HK-2 (cell line): ENCODE data around the gene MGAM2.

ENCODE experiments used
- DNase-seq: peaks from one replicate; pipeline ENCODE4 v3.0.0-alpha.2; 2018; ENCODE audit not compliant: unreplicated experiment

Gene MGAM2

DNA sequence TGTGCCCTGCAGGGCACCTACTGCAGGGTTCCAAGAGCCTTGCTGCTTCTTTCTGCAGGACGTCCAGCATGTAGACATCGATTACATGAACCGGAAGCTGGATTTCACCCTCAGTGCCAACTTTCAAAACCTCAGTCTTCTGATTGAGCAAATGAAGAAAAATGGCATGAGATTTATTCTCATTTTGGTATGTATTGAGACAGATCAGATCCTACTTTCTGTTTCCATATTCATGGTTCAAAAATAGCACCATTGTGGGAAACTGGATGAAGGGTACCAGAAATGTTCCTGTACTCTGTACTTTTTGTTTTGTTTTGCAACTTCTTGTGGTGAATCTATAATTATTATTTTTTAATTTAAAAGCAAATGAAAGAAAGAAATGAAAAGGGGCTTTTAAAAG is 64.1 kb downstream of the MGAM2 start:
- DNase-seq: no peak

DNA sequence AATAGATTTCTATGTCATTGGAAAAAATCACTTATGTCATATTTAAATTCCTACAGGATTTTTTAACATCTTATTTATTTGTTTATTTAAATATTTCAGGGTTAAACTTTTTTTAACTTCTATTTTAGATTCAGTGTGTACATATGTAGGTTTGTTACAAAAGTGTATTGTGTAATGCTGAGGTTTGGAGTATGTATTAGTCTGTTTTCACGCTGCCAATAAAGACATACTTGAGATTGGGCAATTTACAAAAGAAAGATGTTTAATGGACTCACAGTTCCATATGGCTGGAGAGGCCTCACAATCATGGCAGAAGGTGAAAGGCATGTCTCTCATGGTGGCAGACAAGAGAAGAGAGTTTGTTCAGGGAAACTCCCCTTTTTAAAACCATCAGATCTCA is 65.4 kb downstream of the MGAM2 start:
- no peak for DNase-seq

DNA sequence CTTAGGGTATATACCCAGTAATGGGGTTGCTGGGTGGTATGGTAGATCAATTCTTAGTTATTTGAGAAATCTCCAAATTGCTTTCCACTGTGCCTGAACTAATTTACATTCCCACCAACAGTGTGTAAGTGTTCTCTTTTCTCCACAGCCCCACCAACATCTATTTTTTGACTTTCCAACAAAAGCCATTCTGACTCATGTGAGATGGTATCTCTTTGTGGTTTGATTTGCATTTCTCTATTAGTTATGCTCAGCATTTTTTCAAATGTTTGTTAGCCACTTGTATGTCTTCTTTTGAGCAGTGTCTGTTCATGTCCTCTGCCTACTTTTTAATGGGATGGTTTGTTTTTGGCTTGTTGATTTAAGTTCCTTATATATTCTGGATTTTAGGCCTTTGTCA is 66.4 kb downstream of the MGAM2 start:
- no peak for DNase-seq

DNA sequence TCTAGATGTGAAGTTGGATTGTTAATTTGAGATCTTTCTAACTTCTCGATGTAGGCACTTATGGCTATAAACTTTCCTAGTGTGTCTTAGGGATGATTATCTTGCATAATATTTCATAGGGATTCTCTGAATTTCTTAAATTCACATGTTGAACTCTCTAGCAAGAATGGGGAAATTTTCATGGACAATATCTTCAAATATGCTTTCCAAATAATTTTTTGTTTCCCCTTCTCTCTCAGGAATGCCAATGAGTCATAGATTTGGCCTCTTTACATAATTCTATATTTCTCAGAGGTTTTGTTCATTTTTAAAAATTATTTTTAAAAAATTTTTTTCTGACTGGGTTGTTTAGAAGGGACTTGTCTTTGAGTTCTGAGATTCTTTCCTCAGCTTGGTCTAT is 68.9 kb downstream of the MGAM2 start:
- no peak for DNase-seq

DNA sequence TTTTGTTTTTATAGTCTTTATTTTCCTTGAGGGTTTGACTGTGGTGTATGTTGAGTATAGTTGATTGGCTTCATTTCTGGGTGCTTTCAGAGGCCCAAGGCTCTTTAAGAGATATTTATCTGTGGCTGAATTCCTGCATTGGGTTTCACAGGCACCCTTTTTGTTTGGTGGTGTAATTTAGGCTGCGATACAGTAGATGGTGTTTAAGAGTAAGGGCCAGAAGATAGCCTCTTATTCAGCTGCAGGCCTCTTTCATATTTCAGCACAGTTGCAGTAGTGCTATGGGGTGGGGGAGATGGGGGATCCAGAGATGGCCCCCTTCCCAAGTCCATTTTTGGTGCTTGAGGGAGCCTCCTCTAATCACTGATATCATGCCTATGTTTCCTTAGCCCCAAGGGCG is 69.7 kb downstream of the MGAM2 start:
- DNase-seq: no peak

DNA sequence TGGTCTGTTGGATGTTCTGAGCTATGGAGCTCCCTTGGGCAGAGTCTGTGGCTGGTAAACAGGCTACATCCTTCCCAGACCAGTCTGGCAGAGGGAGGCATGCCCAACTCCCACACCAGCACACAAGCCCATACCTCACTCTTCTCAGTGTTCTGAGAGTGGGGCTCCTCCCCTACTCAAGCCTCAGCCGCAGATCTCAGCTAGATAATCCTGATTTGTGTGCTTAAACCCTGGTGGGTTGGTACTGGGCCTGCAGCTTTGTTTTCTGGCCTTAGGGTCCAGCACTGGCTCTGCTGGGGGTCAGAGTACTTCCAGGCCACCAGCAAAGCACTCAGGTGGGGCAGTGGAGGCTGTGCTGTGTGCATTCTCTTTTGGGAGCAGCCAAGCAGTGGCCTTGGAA is 70.4 kb downstream of the MGAM2 start:
- no peak for DNase-seq

DNA sequence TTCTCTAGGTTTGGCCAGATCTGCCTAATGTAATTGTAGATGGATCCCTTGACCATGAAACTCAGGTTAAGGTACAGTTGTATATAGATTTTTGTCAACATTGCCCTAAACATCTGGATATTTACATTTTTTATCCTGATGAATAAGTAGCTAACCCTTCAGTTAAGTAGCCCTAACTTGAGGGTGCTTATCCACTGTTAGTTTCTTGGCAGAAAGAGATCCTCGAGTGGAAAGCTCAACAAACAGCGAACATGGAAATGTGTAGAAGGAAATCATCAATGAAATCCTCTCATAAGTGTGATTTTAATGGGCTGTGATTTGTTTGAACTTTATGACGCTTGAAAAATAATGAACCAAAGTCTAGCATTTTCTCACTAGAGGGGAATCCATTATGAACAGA is 73.6 kb downstream of the MGAM2 start:
- DNase-seq: no peak

DNA sequence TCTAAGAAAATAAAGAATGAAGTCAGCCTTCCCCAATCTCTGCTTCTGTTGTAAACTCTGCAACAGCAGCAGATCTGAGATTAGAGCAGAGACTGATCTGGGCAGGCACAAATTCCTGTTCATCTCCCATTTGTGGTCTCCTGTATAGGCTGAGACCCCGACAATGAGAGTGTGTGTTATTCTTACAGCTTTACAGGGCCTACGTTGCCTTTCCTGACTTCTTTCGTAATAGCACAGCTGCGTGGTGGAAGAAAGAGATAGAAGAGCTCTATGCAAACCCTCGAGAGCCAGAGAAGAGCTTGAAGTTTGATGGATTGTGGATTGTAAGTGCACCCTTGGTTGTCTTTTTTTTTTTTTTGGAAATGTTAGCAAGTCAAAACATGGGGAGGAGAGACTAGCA is 74.3 kb downstream of the MGAM2 start:
- no peak for DNase-seq

DNA sequence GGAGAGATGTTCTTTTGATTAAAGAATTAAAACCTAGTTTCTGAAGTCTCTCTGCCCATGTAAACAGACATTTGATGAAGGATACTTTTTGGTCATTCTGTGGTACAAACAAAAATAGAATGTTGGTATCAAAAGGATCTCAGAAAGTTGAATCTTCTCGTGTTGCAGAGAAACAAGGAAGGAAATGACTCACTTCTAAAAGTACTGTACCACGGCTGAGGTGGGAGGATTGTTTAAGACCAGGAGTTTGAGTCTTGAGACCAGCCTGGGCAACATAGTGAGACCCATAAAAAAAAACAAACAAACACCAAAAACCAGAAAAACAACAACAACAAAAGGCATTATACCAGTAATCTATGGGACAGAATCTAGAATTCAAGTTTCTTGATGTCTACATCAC is 76.6 kb downstream of the MGAM2 start:
- DNase-seq: no peak

DNA sequence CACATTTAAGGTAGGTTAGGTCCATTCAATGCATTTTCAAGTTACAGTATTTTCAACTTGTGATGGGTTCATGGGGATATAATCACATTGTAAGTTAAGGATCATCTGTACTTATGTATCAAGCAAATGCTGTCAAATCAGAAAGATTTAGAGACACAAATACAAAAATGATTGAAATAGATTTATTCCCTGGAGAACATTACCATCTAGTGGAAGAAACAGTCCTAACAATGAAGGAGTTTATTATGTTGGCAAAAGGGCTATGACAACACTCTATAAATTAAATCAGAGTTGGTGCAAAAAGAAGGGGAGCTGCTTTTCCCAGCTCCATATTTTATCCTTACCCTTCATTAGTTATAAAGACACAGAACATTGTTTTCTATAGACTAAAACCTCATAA is 77.3 kb downstream of the MGAM2 start:
- no peak for DNase-seq

DNA sequence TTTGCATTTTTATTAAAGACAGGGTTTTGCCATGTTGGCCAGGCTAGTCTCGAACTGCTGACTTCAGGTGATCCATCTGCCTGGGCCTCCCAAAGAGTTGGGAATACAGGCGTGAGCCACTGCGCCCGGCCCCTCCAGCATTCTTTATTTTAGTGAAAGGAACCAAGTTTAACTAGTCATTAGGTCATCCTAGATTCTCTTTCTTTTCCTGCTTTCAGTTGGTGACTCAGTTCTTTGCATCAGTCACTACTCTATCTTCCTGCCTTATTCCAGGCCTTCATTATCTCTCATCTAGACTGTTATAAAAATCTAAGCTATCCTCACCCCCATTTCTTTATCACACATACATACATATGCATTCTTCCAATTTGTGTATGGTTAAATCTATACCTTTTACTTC is 82.7 kb downstream of the MGAM2 start:
- no peak for DNase-seq

DNA sequence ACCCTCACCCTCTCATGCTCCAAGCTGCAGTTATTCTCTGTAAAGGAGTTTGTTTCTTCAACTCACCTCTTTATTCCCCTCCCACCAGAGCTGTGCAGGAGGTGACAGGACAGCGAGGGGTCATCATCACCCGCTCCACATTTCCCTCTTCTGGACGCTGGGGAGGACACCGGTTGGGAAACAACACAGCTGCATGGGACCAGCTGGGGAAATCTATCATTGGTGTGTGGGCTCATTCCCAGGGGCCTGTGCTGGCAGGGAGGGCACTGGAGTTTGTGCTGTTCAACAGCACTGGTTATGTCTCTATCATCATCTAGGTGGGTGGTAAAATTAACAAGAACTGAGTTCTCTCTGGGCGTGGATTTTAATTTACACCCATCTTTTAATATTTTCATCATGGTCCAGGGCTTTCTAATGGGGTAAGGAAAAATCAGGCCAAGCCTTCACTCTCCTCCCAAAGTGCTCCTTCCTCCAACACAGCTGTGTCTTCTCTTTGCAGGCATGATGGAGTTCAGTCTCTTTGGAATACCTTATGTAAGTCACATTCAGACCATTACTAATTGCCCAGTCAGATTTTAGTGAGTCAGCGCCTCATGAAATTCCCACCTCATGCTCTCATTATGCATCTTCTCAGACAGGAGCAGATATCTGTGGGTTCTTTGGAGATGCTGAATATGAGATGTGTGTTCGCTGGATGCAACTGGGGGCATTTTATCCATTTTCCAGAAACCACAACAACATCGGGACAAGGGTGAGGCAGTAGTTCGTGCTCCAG is 84.7 kb downstream of the MGAM2 start:
- no peak for DNase-seq

DNA sequence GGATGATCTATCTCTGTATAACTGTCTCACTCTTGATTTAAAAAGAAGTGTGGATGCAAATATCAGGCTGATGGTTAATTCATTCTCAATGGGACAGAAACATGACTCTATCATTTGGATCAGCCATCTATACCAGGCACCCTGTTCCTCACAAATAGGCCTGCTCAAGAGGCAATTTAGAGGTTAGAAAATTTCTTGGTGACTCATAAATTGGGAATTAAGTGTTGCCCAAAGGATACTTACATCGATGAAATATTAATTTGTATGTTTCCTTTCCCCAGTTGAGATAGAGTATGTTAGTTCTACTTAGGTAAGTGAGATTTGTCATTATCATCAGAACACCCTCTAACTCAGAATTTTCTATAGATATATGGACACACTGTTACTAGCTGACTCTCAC is 88.7 kb downstream of the MGAM2 start:
- no peak for DNase-seq

DNA sequence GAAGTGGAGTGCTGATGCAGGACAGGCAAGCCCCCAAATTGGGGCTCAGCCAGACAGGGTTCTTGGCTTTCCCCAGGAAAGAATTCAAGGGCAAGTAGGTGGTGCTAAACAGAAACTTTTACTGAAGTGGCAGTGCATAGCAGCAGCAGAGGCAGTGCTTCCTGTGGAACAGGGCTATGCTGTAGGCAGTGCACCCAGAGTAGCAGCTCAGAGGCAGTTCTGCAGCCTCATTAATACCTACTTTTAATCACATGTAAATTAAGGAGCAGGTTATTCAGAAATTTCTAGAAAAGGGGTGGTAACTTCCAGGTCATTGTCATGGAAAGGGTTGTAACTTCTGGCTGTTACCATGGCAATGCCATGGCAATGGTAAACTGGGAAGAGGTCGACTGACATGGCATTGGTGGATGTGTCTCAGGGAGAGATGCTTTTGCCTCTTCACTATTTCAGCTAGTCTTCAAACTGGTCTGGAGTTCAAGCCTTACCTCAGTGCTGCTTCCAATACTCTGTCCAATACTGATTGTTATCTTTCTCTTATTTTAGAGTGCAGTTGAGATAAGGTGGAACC is 117.1 kb downstream of the MGAM2 start:
- DNase-seq: no peak

DNA sequence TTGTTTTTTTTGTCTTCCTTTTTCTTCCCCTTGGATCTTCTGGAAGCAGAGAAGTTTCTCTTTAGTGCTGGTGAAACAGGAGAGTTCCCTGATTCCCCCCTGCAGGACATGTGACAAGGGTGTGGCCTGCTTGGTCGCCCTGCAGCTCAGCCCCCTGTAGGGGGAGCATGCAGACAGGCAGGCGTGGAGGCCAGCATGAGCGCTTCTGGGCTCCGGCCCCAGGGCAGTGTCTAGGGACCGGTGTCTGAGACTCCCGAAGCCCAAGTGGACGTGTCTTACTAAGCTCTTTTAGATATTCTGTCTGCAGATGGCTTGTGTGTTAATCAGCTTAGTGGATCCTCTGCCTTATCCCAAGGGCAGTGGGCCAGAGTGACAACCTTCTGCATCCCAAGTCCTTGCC is 120.2 kb downstream of the MGAM2 start:
- DNase-seq: no peak

DNA sequence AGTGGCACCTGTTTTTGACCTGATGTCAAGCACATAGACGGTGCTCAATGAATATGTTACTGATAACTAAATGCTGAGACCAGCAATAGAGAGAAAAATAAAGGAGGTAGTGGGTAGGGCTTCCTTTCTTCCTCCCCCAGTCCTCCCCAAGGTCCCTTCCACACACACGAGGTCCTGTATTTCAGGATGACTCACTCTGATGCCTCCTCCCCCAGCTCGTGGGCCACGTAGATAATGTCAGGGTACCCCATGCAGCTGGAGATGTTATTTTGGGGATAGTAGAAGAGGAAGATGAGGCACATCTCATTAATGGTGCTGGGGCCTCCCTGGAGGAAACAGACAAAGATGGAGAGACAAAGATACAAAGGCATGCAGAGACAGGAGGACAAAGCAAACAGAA is 129.0 kb downstream of the MGAM2 start:
- no peak for DNase-seq

DNA sequence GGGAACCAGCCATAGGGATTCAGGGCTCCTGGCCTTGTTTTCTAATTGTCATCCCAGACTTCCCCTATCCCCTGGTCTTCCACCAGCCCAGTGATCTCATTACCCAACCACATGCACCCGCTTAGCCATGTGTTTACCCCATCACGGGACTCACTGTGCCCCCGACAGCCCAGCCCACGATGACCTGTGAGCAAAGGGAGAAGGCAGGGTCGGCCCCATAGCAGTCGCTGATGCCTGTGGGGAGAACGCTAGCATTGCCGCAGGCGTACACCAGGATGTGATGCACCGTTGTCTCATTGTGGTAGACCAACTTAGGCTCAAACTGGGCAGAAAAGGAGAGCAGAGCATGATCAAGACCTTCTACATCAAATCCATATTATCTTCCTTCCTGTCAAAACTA is 132.3 kb downstream of the MGAM2 start:
- DNase-seq: no peak

DNA sequence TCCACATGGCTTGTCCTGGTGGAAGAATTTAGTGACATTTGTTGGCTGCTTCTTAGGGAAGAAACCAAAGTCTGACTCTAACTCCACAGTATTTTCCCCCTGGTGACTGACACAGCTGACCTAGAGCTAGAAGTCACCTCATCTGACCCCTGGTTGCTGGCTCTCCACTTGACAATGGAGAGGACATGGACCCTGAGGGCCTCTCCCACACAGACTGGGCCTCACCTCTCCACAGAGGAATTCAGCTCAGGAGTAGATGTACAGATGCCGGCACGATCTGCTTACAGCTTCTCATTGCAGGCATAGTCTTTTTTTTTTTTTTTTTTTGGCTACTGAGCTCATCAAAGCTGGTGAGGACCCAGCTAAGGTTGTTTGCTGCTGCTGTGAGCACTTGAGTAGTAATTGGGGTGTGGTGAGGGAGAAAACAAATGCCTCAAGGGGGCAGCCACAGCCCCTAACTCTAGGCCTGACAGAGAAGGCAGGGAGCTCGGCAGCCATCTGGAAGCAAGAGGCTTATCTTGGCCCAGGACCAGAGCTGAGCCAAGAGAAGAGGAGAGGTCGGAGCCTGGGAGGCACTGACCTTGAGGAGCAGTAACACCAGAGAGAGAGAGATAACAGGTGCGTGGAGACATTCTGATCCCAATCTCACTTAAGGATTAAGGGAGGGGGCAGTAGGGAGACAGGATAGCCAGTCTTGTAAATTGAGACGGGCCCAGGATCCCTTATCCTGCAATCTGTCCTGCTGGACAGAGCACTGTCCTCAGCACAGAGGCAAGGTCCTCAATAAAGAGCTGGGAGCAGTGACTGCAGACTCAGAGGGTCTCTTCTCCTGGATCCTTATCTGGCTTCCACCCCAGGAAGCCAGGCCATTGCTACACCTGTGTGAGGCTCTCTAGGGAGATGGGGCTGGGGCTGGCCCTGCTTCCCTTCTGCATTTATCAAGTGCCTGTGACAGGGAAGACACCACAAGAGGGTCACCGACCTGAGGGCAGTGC is 136.9 kb downstream of the MGAM2 start:
- DNase-seq: no peak

DNA sequence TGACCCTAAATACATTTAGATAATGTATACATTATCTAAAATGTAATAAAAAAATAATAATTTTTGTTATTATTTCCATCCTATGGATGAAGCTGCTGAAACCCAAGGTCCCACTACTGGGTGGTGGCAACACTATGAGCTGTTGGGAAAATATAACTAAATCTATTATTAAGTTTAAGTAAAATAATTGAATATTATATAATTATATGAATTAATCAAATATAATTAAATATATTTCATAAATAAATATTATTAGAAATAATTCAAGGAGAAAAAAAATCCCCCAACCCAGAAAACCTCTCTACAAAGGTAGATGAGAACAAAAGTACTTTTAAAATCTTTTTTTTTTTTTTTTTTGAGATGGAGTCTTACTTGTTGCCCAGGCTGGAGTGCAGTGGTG is 138.4 kb downstream of the MGAM2 start:
- DNase-seq: no peak

DNA sequence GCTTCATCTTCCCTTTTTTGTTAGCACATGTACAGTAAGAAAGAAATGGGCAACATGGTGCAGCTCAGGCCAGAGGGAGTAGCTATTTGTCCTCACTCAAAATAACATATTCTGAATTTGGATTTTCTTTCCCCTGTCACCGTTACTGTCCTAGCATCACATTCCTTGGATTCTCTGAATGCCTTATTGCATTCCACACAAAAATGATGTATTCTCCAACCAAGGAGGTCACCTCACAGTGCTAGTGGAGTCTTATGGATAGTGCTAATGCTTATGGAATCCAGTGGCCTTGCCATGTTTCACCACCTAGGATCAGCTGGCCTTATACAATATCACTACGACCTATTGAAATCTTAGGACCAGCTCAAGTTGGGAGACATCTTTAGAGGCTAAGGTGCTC is 139.2 kb downstream of the MGAM2 start:
- no peak for DNase-seq

DNA sequence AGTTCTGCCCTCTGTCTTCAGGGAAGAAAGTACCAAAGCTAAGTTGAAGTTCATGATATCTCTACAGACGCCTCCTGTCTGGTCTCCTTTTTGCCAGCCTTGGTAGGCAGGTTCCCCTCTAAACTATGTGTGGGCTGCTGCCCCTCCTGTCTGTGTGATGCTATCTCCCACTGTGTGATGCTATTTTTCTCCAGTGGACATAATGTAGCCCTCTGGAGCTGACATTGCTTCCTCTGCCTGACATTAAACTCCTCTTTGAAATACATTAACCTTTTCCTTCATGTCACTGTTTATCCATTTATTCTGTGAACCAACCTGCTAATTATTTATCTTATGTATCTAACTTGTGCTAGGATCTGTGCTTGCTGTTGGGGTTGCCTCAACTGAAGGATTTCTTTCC is 146.4 kb downstream of the MGAM2 start, which contains the start of gene PRSS58:
Gene PRSS58 (minus strand): TSS at position 101 of the 400 bp plus-strand sequence. CDS start 351 bp downstream, outside the sequence.
- DNase-seq: no peak

DNA sequence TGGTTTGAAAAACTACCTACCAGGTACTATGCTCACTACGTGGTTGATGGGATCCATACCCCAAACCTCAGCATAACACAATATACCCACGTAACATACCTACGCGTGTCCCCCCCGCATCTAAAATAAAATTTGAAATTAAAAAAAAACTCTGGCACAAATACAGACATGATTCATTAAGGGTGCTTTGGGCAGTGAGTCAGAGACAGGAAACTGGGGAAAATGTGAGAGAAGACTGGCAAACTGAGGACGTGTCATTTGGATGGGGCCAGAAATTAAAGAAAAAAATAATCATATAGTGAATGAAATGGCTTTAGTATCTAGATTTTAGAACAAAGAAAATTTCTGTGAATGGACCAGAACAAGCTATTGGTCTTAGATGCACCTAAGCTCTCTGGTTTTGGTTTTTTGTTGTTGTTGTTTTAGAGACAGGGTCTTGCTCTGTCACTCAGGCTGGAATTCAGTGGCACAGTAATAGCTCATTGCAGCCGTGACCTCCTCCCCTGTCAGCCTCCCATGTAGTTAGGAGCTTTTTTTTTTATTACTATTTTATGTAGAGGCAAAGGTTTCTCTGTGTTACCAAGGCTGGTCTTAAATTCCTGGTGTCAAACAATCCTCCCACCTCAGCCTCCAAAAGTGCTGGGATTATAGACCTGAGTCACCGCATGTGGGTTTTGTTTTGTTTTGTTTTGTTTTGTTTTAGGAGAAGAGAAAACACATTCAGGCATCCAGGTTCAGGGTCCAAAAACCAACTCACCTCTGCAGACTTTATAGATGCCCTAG is 152.3 kb downstream of the MGAM2 start:
- DNase-seq: no peak
